Stomach (tissue), 9 donors: ENCODE data around the gene EPHA10. TPM values are rescaled to one million over a fixed set of nuclear protein-coding genes. Genes with fewer than 3 reads are reported as not detected.
A peak's percentile ranks its signal among the peaks of the same experiment; 100 is the strongest.

Experiments
- DNase-seq, 2 donors: peaks; one replicate each; pipeline versions ENCODE4 v3.0.0 to v3.0.0-alpha.2; 2013 to 2019
- H3K27ac ChIP-seq, 5 donors: fragments of 200-600 bp in 4 of 5; sonication (generic) in 4 of 5; one replicate each; pipeline ENCODE4 v1.5.1; 2013 to 2019; ENCODE audit warnings: mild to moderate bottlenecking in 1 of 5, moderate library complexity in 1 of 5
- H3K27me3 ChIP-seq, 3 donors: fragments of 200-600 bp; sonication (generic); one replicate each; pipeline ENCODE4 v1.5.1; 2017 to 2019; ENCODE audit warnings: mixed run types in 1 of 3
- H3K36me3 ChIP-seq, 4 donors: fragments of 200-600 bp; sonication (generic); 1 replicate in 3 of 4; 2 replicates in 1 of 4; pipeline ENCODE4 v1.5.1; 2016 to 2019
- H3K4me1 ChIP-seq, 4 donors: fragments of 200-600 bp; sonication (generic); one replicate each; pipeline ENCODE4 v1.5.1; 2016 to 2019
- H3K4me3 ChIP-seq, 4 donors: fragments of 200-600 bp; sonication (generic) in 3 of 4; one replicate each; pipeline ENCODE4 v1.5.1; 2016 to 2019; ENCODE audit warnings: mild to moderate bottlenecking in 1 of 4
- H3K9me3 ChIP-seq, 4 donors: fragments of 200-600 bp; sonication (generic); one replicate each; pipeline ENCODE4 v1.5.1; 2016 to 2019
- EP300 ChIP-seq: sonication (generic); formaldehyde crosslinking; IDR thresholded peaks from one replicate; pipeline ENCODE4 v1.6.1; 2017; ENCODE audit warnings: antibody characterized with exemption
- POLR2A ChIP-seq, 4 donors: fragments of 450-650 bp; IDR thresholded peaks; one replicate each; pipeline ENCODE4 v1.6.1; 2016; ENCODE audit warnings: antibody characterized with exemption in 4 of 4, control low read depth in 2 of 4, mild to moderate bottlenecking in 1 of 4, moderate library complexity in 1 of 4
- POLR2AphosphoS5 ChIP-seq, 3 donors: sonication (generic); formaldehyde crosslinking; IDR thresholded peaks; one replicate each; pipeline ENCODE4 v1.6.1; 2016; ENCODE audit warnings: antibody characterized with exemption in 3 of 3
- WGBS, 5 donors: extraction: QIAGEN DNeasy Blood & Tissue Kit in 3 of 5; methylation state at CpG; one replicate each; pipeline versions ENCODE4 v1.1.5 to v1.1.7; 2013 to 2018; 5-methylcytosine and 5-hydroxymethylcytosine counted together
- intact Hi-C: fragments of 100-400 bp; cut with DNase I; formaldehyde crosslinking; loops from one replicate; pipeline ENCODE4 v1.15.1; 2023; ENCODE audit warnings: low total_unique reads
- polyA plus RNA-seq, 3 donors: library from polyadenylated mRNA; stranded (reverse); fragments of 200-250 nt; gene quantifications; one replicate each; pipeline ENCODE4 v1.2.3, GENCODE V29; 2013
- total RNA-seq, 5 donors: library from RNA; depleted of rRNA; stranded (reverse); fragments of >200 nt; gene quantifications; one replicate each; pipeline versions ENCODE4 v1.1.0 to v1.2.3, GENCODE V29; 2014 to 2016
- TF ChIP-seq, protein P1 (sequence below), 7 experiments: fragments of 450-650 bp in 4 of 7; fragments of 200-600 bp in 3 of 7; sonication (generic) in 3 of 7; IDR thresholded peaks; one replicate each; pipeline ENCODE4 v1.5.1; 2016 to 2019; ENCODE audit warnings: antibody characterized with exemption in 7 of 7, control low read depth in 2 of 7, mild to moderate bottlenecking in 1 of 7
- donor health status: healthy with polysubstance abuse.
- donor health status: Bipolar disorder and iron deficiency.
- donor health status: healthy.

EPHA10 gene
- total and polyA plus RNA-seq, 8 donors: 0.18 to 212 (median 1.8) TPM; not detected in 1

DNA sequence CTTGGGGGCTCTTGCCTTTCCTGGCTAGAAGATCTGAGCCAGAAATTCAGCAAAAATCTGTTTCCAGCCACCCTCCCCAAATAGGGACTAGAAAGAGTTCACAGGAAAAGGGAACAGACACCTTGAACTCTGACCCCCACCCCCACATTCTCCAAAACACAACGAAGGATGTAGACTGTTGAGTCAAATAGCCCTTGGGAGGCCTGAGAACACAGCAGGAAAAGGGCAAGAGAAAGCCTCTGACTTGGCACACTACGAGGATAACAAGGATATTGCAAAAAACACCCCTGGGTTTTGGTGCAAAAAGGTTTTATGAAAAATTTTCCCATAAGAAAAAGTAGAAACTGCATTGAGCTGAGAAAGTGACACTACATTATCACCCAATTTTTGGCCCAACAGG lies 45.0 kb upstream of the EPHA10 start:
- TF ChIP-seq POLR2AphosphoS5 (IDR thresholded peaks at IDR 0.05): no peak
- peak overlapping the region in 4 of 5 donors; percentile 1 to 99 (median 58) for H3K27ac ChIP-seq
- intact Hi-C loops: no loop called here
- H3K4me1 ChIP-seq: peaks cover 22 to 53% (median 38%) of the 10 kb centered on the region in 4 donors
- H3K36me3 ChIP-seq: peaks cover 21 to 38% (median 30%) of the 10 kb centered on the region in 4 donors
- no peaks in the 10 kb centered on the region for H3K27me3 ChIP-seq
- 30 to 55% (median 46%) methylated on average over 2 of the region's 2 CpGs for WGBS, 5 donors
- no peak overlapping the region for H3K4me3 ChIP-seq
- no peak for DNase-seq
- H3K9me3 ChIP-seq: no peaks in the 10 kb centered on the region

DNA sequence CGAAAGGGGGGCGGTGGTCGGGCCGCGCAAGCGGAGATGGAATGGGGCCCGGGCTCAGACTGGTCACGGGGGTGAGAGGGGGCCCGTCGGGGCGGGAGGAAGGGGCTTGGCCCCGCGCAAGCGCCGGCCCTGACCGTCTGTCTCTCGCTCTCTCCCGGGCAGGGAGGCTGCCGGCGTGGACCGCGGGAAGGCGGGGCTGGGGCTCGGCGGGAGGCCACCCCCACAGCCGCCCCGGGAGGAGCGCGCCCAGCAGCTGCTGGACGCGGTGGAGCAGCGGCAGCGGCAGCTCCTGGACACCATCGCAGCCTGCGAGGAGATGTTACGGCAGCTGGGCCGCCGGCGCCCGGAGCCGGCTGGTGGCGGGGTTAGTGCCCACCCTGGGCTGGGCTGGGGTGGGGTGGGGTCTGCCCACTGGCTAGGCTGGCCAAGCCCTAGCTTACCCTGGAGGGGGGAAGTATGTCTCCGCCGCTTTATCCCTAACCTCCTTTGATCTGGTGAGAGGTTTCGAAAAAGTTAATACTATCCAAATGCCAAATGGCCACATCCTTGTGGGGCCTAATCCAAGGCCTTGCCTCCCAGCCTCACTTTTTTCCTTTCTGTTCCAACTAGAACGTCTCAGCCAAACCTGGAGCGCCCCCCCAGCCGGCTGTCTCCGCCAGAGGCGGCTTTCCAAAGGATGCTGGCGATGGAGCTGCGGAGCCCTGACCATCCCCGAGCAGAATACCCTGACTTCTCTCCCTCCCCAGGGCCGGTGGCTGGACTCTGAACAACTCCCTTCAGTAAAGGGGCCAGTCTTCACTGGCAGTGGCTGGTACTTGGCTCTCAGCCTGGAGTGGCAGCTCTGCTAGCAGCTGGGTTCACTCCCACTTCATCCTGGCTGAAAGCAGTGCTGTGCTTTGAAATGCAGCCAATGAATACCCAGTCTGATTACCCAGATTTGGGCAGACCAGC lies 43.7 kb upstream of the EPHA10 start:
- Histone ChIP-seq H3K36me3 (peaks cover 31 to 38% (median 33%) of the 10 kb centered on the region in 4 donors), H3K9me3 (no peaks in the 10 kb centered on the region), H3K4me3 (peak overlapping the region; percentile 82 to 98 (median 90)), H3K27ac (peak overlapping the region; percentile 96 to 99 (median 96)), H3K27me3 (no peaks in the 10 kb centered on the region), H3K4me1 (peaks cover 22 to 53% (median 38%) of the 10 kb centered on the region in 4 donors)
- TF ChIP-seq POLR2A (IDR thresholded peaks at IDR 0.05) (no peak), POLR2AphosphoS5 (IDR thresholded peaks at IDR 0.05) (peak in 1 of 3 donors; percentile 50)
- intact Hi-C loops: no loop called here
- WGBS, 5 donors: 2 to 11% (median 3%) methylated on average over 21 to 54 of the region's 54 CpGs
- DNase-seq: peak; percentile 78 to 90

DNA sequence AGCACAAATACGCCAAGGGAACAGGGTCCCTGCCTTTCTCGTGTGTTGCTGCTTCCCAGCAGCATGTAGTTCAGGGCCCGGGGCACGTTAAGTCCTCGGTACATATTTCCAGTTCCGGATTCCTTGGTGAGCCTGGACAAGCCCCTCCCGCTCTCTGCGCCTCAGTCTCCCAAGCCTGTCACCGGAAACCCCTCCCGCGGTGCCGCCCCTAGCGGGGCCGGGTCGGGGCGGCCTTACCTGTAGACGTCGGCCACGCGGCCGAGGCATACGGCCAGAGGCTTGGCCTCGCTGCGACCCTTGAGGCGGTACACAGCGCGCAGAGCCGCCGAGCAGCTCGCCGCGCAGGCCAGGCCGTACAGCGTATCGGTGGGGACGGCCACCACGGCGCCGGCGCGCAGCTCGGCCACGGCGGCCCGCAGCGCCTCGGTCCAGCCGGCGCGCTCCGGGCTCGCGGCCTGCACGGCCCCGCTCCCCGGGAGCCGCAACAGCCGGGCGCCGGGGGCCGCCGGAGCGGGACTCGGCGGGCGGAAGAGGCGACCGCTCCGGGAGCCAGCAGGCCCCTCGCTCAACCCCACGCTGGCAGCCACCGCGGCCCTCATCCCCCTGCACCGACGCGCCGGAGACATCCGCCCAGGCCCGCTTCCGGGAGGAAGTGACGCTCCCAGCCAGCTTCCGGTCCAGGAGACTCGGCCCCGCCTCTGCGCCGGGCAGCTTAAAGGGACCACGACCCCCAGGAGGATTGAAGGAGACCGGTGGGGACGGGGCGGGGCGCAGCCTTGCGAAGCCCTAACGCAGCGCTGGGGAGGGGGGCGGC lies 42.8 kb upstream of the EPHA10 start, which contains the start of the genes C1orf122 and YRDC:
TSS of gene C1orf122 (plus strand) at position 236 of the 814 bp plus-strand sequence. CDS start 615 bp downstream, outside the sequence.
TSS of gene YRDC (minus strand) at position 654 of the 814 bp plus-strand sequence. CDS start at position 626, 28 bp downstream.
- Histone ChIP-seq H3K27ac (peak within 1 kb of the TSS; percentile 96 to 99 (median 96)), H3K27me3 (no peaks in the 10 kb centered on the region), H3K4me3 (peak within 1 kb of the TSS; percentile 82 to 98 (median 90)), H3K4me1 (peaks cover 22 to 53% (median 38%) of the 10 kb centered on the region in 4 donors), H3K36me3 (peaks cover 40 to 41% (median 40%) of the 10 kb centered on the region in 4 donors), H3K9me3 (no peaks in the 10 kb centered on the region)
- TF ChIP-seq EP300 (no peak), POLR2AphosphoS5 (IDR thresholded peaks at IDR 0.05) (peak; percentile 87 to 99 (median 94)), POLR2A (IDR thresholded peaks at IDR 0.05) (peak in 2 of 4 donors; percentile 13 to 40)
- TF ChIP-seq, protein P1, sequence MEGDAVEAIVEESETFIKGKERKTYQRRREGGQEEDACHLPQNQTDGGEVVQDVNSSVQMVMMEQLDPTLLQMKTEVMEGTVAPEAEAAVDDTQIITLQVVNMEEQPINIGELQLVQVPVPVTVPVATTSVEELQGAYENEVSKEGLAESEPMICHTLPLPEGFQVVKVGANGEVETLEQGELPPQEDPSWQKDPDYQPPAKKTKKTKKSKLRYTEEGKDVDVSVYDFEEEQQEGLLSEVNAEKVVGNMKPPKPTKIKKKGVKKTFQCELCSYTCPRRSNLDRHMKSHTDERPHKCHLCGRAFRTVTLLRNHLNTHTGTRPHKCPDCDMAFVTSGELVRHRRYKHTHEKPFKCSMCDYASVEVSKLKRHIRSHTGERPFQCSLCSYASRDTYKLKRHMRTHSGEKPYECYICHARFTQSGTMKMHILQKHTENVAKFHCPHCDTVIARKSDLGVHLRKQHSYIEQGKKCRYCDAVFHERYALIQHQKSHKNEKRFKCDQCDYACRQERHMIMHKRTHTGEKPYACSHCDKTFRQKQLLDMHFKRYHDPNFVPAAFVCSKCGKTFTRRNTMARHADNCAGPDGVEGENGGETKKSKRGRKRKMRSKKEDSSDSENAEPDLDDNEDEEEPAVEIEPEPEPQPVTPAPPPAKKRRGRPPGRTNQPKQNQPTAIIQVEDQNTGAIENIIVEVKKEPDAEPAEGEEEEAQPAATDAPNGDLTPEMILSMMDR (IDR thresholded peaks at IDR 0.05): no peak
- intact Hi-C loops: no loop called here
- peak; percentile 96 to 98 for DNase-seq
- 0 to 1% (median 0%) methylated on average over 14 to 95 of the region's 95 CpGs for WGBS, 5 donors

DNA sequence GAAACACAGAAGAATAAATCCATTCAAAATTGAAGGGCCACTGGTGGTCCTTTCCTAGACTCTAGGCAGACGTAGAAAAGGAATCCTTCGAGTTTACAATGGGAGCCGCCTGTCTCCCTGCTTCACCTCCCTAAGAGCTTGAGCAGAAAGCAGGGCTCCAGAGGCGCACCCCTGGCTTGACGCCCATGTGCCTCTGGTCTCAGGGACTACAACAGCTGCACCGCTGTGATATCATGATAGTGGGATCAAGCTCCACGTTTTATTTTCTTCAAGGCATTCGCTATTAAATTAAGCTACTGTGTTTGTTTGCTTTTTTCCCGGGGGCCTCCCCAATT lies 42.3 kb upstream of the EPHA10 start:
- Histone ChIP-seq H3K36me3 (peaks cover 46 to 47% (median 46%) of the 10 kb centered on the region in 4 donors), H3K27me3 (no peaks in the 10 kb centered on the region), H3K27ac (peak overlapping the region; percentile 96 to 99 (median 96)), H3K4me1 (peaks cover 22 to 53% (median 38%) of the 10 kb centered on the region in 4 donors), H3K9me3 (no peaks in the 10 kb centered on the region), H3K4me3 (peak overlapping the region; percentile 82 to 98 (median 90))
- intact Hi-C loops: no loop called here
- no peak for DNase-seq
- TF ChIP-seq POLR2A (IDR thresholded peaks at IDR 0.05) (no peak), EP300 (no peak), POLR2AphosphoS5 (IDR thresholded peaks at IDR 0.05) (no peak)
- TF ChIP-seq, protein P1 (IDR thresholded peaks at IDR 0.05): no peak
- 6 to 15% (median 10%) methylated on average over 9 of the region's 9 CpGs for WGBS, 5 donors

DNA sequence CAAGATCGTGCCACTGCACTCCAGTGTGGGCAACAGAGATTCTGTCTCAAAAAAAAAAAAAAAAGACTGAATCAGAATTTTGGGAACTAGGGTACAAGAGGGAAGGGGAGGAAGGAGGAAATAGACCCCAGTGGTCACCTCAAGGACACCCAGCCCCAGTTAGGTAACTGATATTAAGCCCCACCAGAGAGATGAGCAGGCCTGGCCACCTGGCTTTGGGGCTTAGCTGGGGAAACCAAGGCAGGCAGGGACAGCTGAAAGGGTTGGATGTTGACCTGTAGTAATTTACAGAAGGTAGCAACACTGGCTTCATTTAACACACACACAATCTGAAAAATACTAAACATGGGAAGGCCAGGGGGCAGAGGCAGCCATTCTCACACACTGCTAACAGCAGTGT lies 37.5 kb upstream of the EPHA10 start:
- Histone ChIP-seq H3K9me3 (no peaks in the 10 kb centered on the region), H3K27ac (no peak overlapping the region), H3K36me3 (peaks cover 52 to 88% (median 81%) of the 10 kb centered on the region in 4 donors), H3K4me3 (no peak overlapping the region), H3K27me3 (no peaks in the 10 kb centered on the region), H3K4me1 (peaks cover 9 to 21% (median 17%) of the 10 kb centered on the region in 4 donors)
- no peak for DNase-seq
- 86 to 100% (median 94%) methylated on average over 1 of the region's 1 CpG for WGBS, 5 donors
- TF ChIP-seq, protein P1 (IDR thresholded peaks at IDR 0.05): no peak
- TF ChIP-seq POLR2AphosphoS5 (IDR thresholded peaks at IDR 0.05): no peak
- no peak for TF ChIP-seq EP300
- TF ChIP-seq POLR2A (IDR thresholded peaks at IDR 0.05): no peak
- intact Hi-C loops: no loop called here
